H9 (cell line): ENCODE measurements around the gene ATOSB. TPM values are rescaled to one million over a fixed set of nuclear protein-coding genes. Genes with fewer than 3 reads are reported as not detected.

Experiments
- DNase-seq: peaks from one replicate; pipeline ENCODE4 v3.0.0-alpha.2; 2017
- H2AFZ ChIP-seq: one replicate; pipeline ENCODE4 v1.6.1; 2013; ENCODE audit warnings: mild to moderate bottlenecking, low read length, control low read depth, moderate library complexity
- H2AK5ac ChIP-seq: 2 replicates; pipeline ENCODE4 v1.6.1; 2013; ENCODE audit warnings: low read length, control low read depth, mixed read lengths; ENCODE audit not compliant: insufficient read length
- H2BK120ac ChIP-seq: one replicate; pipeline ENCODE4 v1.6.1; 2013; ENCODE audit warnings: low read depth, mild to moderate bottlenecking, low read length, control low read depth, inconsistent platforms; ENCODE audit not compliant: poor library complexity, severe bottlenecking
- H2BK12ac ChIP-seq: 2 replicates; pipeline ENCODE4 v1.6.1; 2013; ENCODE audit warnings: low read length, control low read depth, mixed read lengths, low read depth; ENCODE audit not compliant: insufficient read length
- H2BK15ac ChIP-seq: 2 replicates; pipeline ENCODE4 v1.6.1; 2013; ENCODE audit warnings: low read depth, low read length, control low read depth
- H2BK20ac ChIP-seq: one replicate; pipeline ENCODE4 v1.6.1; 2013; ENCODE audit warnings: low read depth, mild to moderate bottlenecking, low read length, control low read depth, inconsistent platforms; ENCODE audit not compliant: poor library complexity, severe bottlenecking
- H2BK5ac ChIP-seq: 2 replicates; pipeline ENCODE4 v1.6.1; 2013; ENCODE audit warnings: low read length, control low read depth, mixed read lengths; ENCODE audit not compliant: insufficient read length
- H3K14ac ChIP-seq: 2 replicates; pipeline ENCODE4 v1.6.1; 2013; ENCODE audit warnings: low read length, control low read depth; ENCODE audit not compliant: insufficient read depth
- H3K18ac ChIP-seq: 2 replicates; pipeline ENCODE4 v1.6.1; 2013; ENCODE audit warnings: low read depth, mild to moderate bottlenecking, mixed read lengths, low read length, control low read depth; ENCODE audit not compliant: insufficient read length
- H3K23ac ChIP-seq: 2 replicates; pipeline ENCODE4 v1.6.1; 2013; ENCODE audit warnings: low read length, control low read depth, mixed read lengths, low read depth; ENCODE audit not compliant: insufficient read length
- H3K23me2 ChIP-seq: 2 replicates; pipeline ENCODE4 v1.6.1; 2013; ENCODE audit warnings: low read depth, mild to moderate bottlenecking, mixed read lengths, low read length, control low read depth; ENCODE audit not compliant: insufficient read length, poor library complexity, severe bottlenecking
- H3K27ac ChIP-seq: 2 replicates; pipeline ENCODE4 v1.5.1; 2013; ENCODE audit warnings: low read length, control low read depth, mixed read lengths, low read depth; ENCODE audit not compliant: insufficient read length
- H3K27me3 ChIP-seq: 2 replicates; pipeline ENCODE4 v1.6.1; 2013; ENCODE audit warnings: low read length, control low read depth, inconsistent platforms; ENCODE audit not compliant: insufficient read depth
- H3K4ac ChIP-seq: 2 replicates; pipeline ENCODE4 v1.6.1; 2013; ENCODE audit warnings: low read depth, mild to moderate bottlenecking, control low read depth, inconsistent platforms, low read length, moderate library complexity
- H3K4me1 ChIP-seq: 2 replicates; pipeline ENCODE4 v1.6.1; 2013; ENCODE audit warnings: low read length, control low read depth, inconsistent platforms; ENCODE audit not compliant: insufficient read depth
- H3K4me2 ChIP-seq: 2 replicates; pipeline ENCODE4 v1.6.1; 2013; ENCODE audit warnings: low read length, control low read depth, mixed read lengths; ENCODE audit not compliant: insufficient read length, insufficient read depth
- H3K56ac ChIP-seq: 2 replicates; pipeline ENCODE4 v1.6.1; 2013; ENCODE audit warnings: low read depth, mild to moderate bottlenecking, mixed read lengths, low read length, control low read depth; ENCODE audit not compliant: insufficient read length
- H3K79me1 ChIP-seq: 2 replicates; pipeline ENCODE4 v1.6.1; 2013; ENCODE audit warnings: low read depth, mild to moderate bottlenecking, moderate library complexity, low read length, control low read depth, inconsistent platforms; ENCODE audit not compliant: insufficient read depth, poor library complexity, severe bottlenecking
- H3K79me2 ChIP-seq: 2 replicates; pipeline ENCODE4 v1.6.1; 2013; ENCODE audit warnings: low read length, control low read depth, inconsistent platforms; ENCODE audit not compliant: insufficient read depth
- H3K9ac ChIP-seq: 2 replicates; pipeline ENCODE4 v1.6.1; 2013; ENCODE audit warnings: low read length, control low read depth, mixed read lengths; ENCODE audit not compliant: insufficient read length; ENCODE audit errors: extremely low read depth
- H3K9me3 ChIP-seq: one replicate; pipeline ENCODE4 v1.6.1; 2013; ENCODE audit warnings: low read depth, low read length, inconsistent platforms; ENCODE audit not compliant: control insufficient read depth
- H3T11ph ChIP-seq: one replicate; pipeline ENCODE4 v1.6.1; 2013; ENCODE audit warnings: mild to moderate bottlenecking, low read length, control low read depth, inconsistent platforms
- H4K20me1 ChIP-seq: one replicate; pipeline ENCODE4 v1.6.1; 2013; ENCODE audit not compliant: control insufficient read depth, insufficient read length, insufficient read depth
- H4K5ac ChIP-seq: 2 replicates; pipeline ENCODE4 v1.6.1; 2013; ENCODE audit warnings: low read depth, mild to moderate bottlenecking, mixed read lengths, low read length, control low read depth; ENCODE audit not compliant: insufficient read length
- H4K8ac ChIP-seq: replicated peaks from 2 replicates; pipeline ENCODE4 v1.6.1; 2013; ENCODE audit warnings: low read length, control low read depth, mixed read lengths, low read depth; ENCODE audit not compliant: insufficient read length
- H4K91ac ChIP-seq: 2 replicates; pipeline ENCODE4 v1.6.1; 2013; ENCODE audit warnings: low read depth, mild to moderate bottlenecking, moderate library complexity, mixed read lengths, low read length, control low read depth; ENCODE audit not compliant: insufficient read length
- H3K27ac Mint-ChIP-seq, 3 experiments: 2 replicates in 2 of 3; 3 replicates in 1 of 3; pipeline ENCODE4 v1.8.0; 2020 to 2021; ENCODE audit warnings: mixed read lengths in 3 of 3, mild to moderate bottlenecking in 1 of 3, moderate library complexity in 1 of 3
- H3K27me3 Mint-ChIP-seq: 2 replicates; pipeline ENCODE4 v1.8.0; 2021; ENCODE audit warnings: low read depth, mild to moderate bottlenecking, moderate library complexity, mixed read lengths
- H3K36me3 Mint-ChIP-seq, 3 experiments: 2 replicates in 2 of 3; 3 replicates in 1 of 3; pipeline ENCODE4 v1.8.0; 2020 to 2021; ENCODE audit warnings: low read depth in 3 of 3, mixed read lengths in 3 of 3; ENCODE audit not compliant: insufficient read depth in 1 of 3
- H3K4me1 Mint-ChIP-seq, 2 experiments: 2 replicates each; pipeline ENCODE4 v1.8.0; 2020; ENCODE audit warnings: mixed read lengths in 2 of 2
- H3K4me3 Mint-ChIP-seq, 2 experiments: 2 replicates in 1 of 2; 3 replicates in 1 of 2; pipeline ENCODE4 v1.8.0; 2020 to 2021; ENCODE audit warnings: mild to moderate bottlenecking in 2 of 2, mixed read lengths in 2 of 2, moderate library complexity in 1 of 2
- H3K9me3 Mint-ChIP-seq, 2 experiments: 2 replicates in 1 of 2; 3 replicates in 1 of 2; pipeline ENCODE4 v1.8.0; 2020; ENCODE audit warnings: mild to moderate bottlenecking in 2 of 2, mixed read lengths in 2 of 2, moderate library complexity in 1 of 2
- WGBS: extraction: QIAGEN DNeasy Blood & Tissue Kit; methylation state at CpG from one replicate; pipeline ENCODE4 v1.1.7; 2013; ENCODE audit warnings: missing lambda C conversion rate, low lambda C conversion rate, mixed read lengths; ENCODE audit not compliant: insufficient read length; ENCODE audit errors: extremely low coverage; 5-methylcytosine and 5-hydroxymethylcytosine counted together
- total RNA-seq: library from RNA; stranded (reverse); gene quantifications from 2 replicates; pipeline ENCODE4 v1.2.1, GENCODE V29; 2021
- TF ChIP-seq, protein P1 (sequence below): fragments of 200-600 bp; sonication (generic); conservative IDR thresholded peaks from 3 replicates; pipeline ENCODE4 v1.8.0; 2021; ENCODE audit warnings: antibody characterized with exemption, mild to moderate bottlenecking

ATOSB gene
- total RNA-seq, 1 experiment from 2014 or later = 5.6 TPM

DNA sequence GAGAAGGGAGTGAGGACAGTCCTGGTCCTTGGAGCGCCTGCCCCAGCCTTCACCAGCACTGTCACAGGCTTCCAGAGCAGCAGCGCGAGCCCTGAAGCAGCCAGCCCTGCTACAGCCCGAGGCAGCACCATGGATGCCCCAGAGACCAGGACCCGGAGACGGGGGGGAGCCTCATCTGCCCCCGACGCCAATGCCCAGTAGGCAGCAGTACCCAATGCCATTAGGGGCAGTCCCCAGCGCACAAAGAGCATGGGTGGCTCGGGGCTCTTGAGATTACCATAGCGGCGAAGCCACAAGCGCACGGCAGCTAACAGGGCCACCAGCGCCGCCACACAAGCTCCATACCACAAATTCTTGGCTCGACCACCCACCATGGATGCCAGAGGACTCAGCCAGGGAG is 24.1 kb downstream of the ATOSB start:
- Histone ChIP-seq H2BK12ac (no peak overlapping the region), H3K56ac (no peak overlapping the region), H3K27me3 (no peaks in the 10 kb centered on the region), H3T11ph (no peak overlapping the region), H4K8ac (no peak overlapping the region), H2BK15ac (no peak overlapping the region), H2AK5ac (no peak overlapping the region), H3K9ac (no peak overlapping the region), H3K9me3 (no peaks in the 10 kb centered on the region), H2AFZ (no peak overlapping the region), H2BK20ac (no peak overlapping the region), H3K4me2 (no peak overlapping the region), H2BK120ac (no peak overlapping the region), H2BK5ac (no peak overlapping the region), H3K14ac (no peak overlapping the region), H4K20me1 (no peaks in the 10 kb centered on the region), H3K4me1 (no peaks in the 10 kb centered on the region), H3K79me2 (no peaks in the 10 kb centered on the region), H3K27ac (no peak overlapping the region), H3K23me2 (peaks cover 6% of the 10 kb centered on the region), H3K18ac (no peak overlapping the region), H3K23ac (no peak overlapping the region), H3K79me1 (no peaks in the 10 kb centered on the region), H3K4ac (no peak overlapping the region), H4K5ac (no peak overlapping the region), H4K91ac (no peak overlapping the region)
- Mint-ChIP-seq H3K27me3 (no peaks in the 10 kb centered on the region), H3K4me1 (peaks cover under 1 to 6% of the 10 kb centered on the region in 2 experiments; a peak in 2 of 4 replicates), H3K36me3 (peaks cover 8 to 65% (median 57%) of the 10 kb centered on the region in 3 experiments; a peak in 6 of 7 replicates), H3K4me3 (no peak overlapping the region), H3K27ac (no peak overlapping the region), H3K9me3 (no peaks in the 10 kb centered on the region)
- WGBS = no CpG with 5 or more reads among the region's 17 CpGs
- TF ChIP-seq, protein P1, sequence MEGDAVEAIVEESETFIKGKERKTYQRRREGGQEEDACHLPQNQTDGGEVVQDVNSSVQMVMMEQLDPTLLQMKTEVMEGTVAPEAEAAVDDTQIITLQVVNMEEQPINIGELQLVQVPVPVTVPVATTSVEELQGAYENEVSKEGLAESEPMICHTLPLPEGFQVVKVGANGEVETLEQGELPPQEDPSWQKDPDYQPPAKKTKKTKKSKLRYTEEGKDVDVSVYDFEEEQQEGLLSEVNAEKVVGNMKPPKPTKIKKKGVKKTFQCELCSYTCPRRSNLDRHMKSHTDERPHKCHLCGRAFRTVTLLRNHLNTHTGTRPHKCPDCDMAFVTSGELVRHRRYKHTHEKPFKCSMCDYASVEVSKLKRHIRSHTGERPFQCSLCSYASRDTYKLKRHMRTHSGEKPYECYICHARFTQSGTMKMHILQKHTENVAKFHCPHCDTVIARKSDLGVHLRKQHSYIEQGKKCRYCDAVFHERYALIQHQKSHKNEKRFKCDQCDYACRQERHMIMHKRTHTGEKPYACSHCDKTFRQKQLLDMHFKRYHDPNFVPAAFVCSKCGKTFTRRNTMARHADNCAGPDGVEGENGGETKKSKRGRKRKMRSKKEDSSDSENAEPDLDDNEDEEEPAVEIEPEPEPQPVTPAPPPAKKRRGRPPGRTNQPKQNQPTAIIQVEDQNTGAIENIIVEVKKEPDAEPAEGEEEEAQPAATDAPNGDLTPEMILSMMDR = no peak
- DNase-seq = no peak
